ENCODE data around the gene MYO7B.

The MYO7B gene

DNA sequence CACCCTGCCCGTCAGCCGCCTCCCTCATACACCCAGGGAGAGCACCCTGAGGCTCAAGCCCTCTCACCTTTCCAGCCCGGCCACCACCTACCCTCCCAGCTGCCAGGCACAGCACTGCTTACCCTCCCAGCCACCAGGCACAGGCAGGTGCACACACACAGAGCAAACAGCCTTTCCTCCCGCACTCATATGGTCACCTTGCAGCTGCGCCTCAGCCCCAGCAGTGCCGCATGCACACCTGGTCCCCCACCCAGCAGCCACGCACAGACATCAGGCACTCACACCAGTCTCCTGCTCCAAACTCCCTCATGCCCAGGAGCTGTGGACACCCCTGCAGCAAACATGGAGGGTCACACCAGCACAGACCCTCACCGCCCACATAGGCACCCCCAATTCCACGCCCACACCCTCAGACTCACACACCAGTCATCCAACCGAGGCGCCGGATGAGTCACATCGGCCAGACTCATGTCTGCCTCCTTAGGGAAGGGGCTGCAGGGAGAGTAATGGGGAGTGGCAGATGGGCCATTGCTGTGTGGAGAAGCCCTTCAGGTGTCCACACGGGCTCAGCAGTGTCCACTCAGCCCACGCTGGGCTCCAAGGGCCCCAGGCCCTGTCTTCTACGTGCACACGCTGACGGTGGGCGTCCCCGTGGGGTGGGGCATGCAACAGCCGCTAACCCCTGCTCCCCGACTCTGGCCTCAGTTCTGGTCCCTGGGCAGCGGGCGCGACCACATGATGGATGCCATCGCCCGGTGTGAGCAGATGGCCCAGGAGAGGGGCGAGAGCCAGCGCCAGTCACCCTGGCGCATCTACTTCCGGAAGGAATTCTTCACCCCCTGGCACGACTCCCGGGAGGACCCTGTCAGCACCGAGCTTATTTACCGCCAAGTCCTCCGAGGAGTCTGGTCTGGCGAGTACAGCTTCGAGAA is 88.2 kb downstream of the MYO7B start:
- no peak for DNase-seq

GRCh38 chr2:127624320-127624755 is 88.9 kb downstream of the MYO7B start:
- no peak for DNase-seq

GRCh38 chr2:127624756-127625571 is 89.5 kb downstream of the MYO7B start:
- no peak for DNase-seq

GRCh38 chr2:127625572-127625951 is 90.1 kb downstream of the MYO7B start:
- DNase-seq, result no peak

GRCh38 chr2:127626175-127626574 is 90.7 kb downstream of the MYO7B start:
- DNase-seq, result no peak

DNA sequence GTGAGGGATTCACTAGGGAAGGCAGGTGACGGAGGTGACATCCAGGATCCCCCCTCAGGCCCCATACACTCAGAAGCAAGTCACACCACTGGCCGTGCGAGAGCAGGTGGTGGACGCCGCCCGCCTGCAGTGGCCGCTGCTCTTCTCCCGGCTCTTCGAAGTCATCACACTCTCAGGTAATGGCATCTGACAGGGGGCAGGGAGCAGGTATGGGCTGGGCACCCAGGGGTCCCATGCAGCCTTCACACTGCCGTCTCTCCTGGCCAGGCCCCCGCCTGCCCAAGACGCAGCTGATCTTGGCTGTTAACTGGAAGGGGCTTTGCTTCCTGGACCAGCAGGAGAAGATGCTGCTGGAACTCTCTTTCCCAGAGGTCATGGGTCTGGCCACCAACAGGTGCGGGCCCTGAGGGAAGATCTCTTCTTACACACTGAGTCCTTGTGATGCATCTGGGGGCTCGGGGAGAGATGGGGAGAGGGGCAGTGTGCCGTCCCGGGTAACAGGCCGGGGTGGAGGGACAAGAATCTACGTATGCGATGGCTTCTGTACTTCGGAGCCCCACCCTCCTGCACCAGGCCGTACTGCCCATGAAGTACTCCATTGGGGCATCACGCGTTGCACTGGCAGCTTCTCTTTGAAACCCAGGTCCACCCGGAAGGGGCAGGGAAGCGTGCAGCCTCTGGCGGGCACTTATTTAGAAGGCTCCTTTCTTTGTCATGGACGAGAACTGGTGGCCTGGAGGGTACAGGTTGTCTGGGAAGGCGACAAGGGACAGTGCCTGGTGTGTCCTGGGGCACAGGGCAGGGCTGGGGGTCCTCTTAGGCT is 91.6 kb downstream of the MYO7B start:
- DNase-seq, result no peak

GRCh38 chr2:127627740-127628571 is 92.5 kb downstream of the MYO7B start:
- no peak for DNase-seq

GRCh38 chr2:127628767-127629614 is 93.5 kb downstream of the MYO7B start:
- DNase-seq, result no peak

GRCh38 chr2:127629637-127630036 is 94.2 kb downstream of the MYO7B start:
- DNase-seq, result no peak

- DNase-seq, result no peak
These were observed 94.8 kb downstream of the MYO7B start for GRCh38 chr2:127630096-127630863.

- no peak for DNase-seq
These were observed 95.5 kb downstream of the MYO7B start for GRCh38 chr2:127630864-127631540.

- DNase-seq, result no peak
These were observed 96.1 kb downstream of the MYO7B start for GRCh38 chr2:127631541-127631996.

DNA sequence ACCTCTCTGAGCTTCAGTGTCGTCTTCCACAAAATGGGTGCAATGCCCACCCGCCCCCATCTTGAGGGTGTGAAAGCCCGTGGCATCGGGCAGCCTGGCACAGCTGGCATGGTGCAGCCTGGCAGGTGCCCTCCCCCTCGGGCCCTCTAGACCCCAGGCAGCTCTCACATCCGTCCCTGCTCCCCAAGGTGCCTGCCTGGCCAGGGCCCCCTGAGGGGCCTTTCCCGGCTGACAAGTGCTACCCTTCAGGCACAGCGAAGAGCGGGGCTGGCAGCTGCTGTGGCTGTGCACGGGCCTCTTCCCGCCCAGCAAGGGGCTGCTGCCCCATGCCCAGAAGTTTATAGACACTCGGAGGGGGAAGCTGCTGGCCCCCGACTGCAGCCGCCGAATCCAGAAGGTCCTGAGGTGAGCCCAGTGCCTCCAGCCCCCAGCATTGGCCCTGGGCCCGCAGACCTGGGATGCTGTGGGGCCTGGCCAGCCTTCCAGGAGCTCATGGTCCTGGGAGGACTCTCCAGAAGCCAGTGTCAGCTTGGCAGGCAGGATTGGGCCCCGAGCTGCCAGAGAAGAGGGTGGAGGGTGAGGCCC is 96.6 kb downstream of the MYO7B start:
- DNase-seq, result no peak

DNA sequence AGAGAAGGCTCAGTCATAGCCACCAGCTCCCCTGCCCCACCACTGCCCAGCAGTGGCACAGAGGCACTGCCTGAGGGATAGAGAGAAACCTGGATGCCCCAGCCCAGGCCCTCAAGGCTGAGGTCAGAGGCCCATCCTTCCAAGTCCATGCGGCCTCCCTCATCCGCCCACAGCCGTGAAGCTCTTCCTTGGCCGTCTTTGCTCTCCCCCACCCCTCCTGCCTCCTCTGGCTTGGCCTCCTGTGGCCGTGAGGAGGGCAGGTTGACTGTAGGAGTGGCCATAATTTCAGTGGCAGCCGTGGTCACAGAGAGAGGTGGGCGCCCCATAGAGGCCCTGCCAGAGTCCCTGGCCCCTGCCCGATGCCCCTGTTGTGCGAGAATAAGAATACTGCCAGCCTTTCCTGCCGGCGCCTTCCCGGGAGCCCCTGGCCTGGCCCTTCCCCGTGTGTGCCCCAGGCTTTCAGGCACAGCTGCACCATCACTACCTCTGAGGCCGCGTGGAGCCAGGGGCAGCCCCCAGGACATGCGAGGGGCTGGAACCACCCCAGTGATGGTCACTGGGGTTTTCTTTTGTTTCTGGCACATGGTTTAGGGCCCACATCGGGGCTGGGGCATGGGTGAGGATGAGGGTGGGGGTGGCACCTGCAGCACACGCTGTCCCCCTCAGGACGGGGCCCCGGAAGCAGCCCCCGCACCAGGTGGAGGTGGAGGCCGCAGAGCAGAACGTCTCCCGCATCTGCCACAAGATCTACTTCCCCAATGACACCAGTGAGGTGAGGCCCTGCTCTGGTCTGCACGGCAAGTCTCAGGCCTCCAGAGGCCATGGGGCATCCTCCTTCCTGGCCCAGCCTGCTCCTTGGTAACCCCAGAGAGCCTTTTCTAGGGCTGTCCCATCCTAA is 97.4 kb downstream of the MYO7B start:
- no peak for DNase-seq

DNA sequence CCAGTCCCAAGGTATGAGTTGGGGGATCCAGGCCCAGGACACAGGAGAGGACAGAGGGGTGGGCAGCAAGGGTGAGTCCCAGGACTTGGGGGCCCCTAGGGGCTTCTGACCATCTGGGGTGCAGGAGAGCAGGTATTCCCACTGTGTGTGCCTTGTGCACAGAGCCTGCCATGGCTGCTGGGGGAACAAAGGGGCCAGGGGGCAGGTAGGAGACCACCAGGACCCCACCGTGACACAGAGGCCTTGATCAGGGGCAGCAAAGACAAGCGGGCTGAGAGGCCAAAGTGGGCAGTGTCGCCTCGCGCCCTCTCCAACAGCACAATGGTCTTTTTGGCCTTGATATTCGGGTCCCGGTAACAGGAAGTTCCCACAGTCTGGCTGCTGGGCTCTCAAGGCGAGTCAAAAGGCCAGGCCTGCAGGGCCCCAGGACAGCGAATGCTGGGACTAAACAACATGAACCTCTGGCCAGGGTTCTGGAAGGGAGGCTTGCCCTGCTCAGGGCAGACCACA is 98.1 kb downstream of the MYO7B start:
- no peak for DNase-seq

- peak in 5 of 51 donors; percentile 13 to 21 (median 15) for DNase-seq
These were observed 98.7 kb downstream of the MYO7B start for GRCh38 chr2:127634066-127634617.
